ENCODE measurements around the gene SLC39A11.

SLC39A11 gene

GRCh38 chr17:73132085-73132492, 39.6 kb upstream of the SLC39A11 start:
- TF ChIP-seq RAD21 (IDR thresholded peaks at IDR 0.05; ENCODE audit: low read depth) (no peak), FOXM1 (IDR thresholded peaks at IDR 0.05; ENCODE audit: borderline replicate concordance, low read depth) (no peak), USF1 (IDR thresholded peaks at IDR 0.05) (no peak), CREB1 (IDR thresholded peaks at IDR 0.05; ENCODE audit: low read depth) (no peak), TCF12 (IDR thresholded peaks at IDR 0.05; ENCODE audit: low read depth) (no peak), TEAD4 (IDR thresholded peaks at IDR 0.05) (no peak), EGR1 (IDR thresholded peaks at IDR 0.05) (no peak), TAF1 (IDR thresholded peaks at IDR 0.05; ENCODE audit: low read depth) (no peak), YY1 (IDR thresholded peaks at IDR 0.05; ENCODE audit: low read depth) (no peak)

GRCh38 chr17:73130977-73131376, 38.5 kb upstream of the SLC39A11 start:
- TF ChIP-seq USF1 (IDR thresholded peaks at IDR 0.05) (no peak), EGR1 (IDR thresholded peaks at IDR 0.05) (no peak), CREB1 (IDR thresholded peaks at IDR 0.05; ENCODE audit: low read depth) (no peak), YY1 (IDR thresholded peaks at IDR 0.05; ENCODE audit: low read depth) (no peak), TCF12 (IDR thresholded peaks at IDR 0.05; ENCODE audit: low read depth) (no peak), ZBTB7A (IDR thresholded peaks at IDR 0.05; ENCODE audit: low read depth) (no peak), MAX (IDR thresholded peaks at IDR 0.05) (no peak), TAF1 (IDR thresholded peaks at IDR 0.05; ENCODE audit: low read depth) (no peak), RAD21 (IDR thresholded peaks at IDR 0.05; ENCODE audit: low read depth) (no peak), REST (IDR thresholded peaks at IDR 0.05; ENCODE audit: low read depth) (no peak), TEAD4 (IDR thresholded peaks at IDR 0.05) (no peak), NFIC (IDR thresholded peaks at IDR 0.05) (no peak), FOXM1 (IDR thresholded peaks at IDR 0.05; ENCODE audit: borderline replicate concordance, low read depth) (no peak), EP300 (IDR thresholded peaks at IDR 0.05; ENCODE audit: borderline replicate concordance) (no peak), CEBPB (IDR thresholded peaks at IDR 0.05) (no peak)

- TF ChIP-seq CEBPB (IDR thresholded peaks at IDR 0.05): no peak
- no peak for TF ChIP-seq FOXM1 (IDR thresholded peaks at IDR 0.05; ENCODE audit: borderline replicate concordance, low read depth)
- no peak for TF ChIP-seq EGR1 (IDR thresholded peaks at IDR 0.05)
- no peak for TF ChIP-seq EP300 (IDR thresholded peaks at IDR 0.05; ENCODE audit: borderline replicate concordance)
- no peak for TF ChIP-seq TAF1 (IDR thresholded peaks at IDR 0.05; ENCODE audit: low read depth)
- no peak for TF ChIP-seq TEAD4 (IDR thresholded peaks at IDR 0.05)
- no peak for TF ChIP-seq RAD21 (IDR thresholded peaks at IDR 0.05; ENCODE audit: low read depth)
- no peak for TF ChIP-seq YY1 (IDR thresholded peaks at IDR 0.05; ENCODE audit: low read depth)
- TF ChIP-seq TCF12 (IDR thresholded peaks at IDR 0.05; ENCODE audit: low read depth): no peak
- TF ChIP-seq CREB1 (IDR thresholded peaks at IDR 0.05; ENCODE audit: low read depth): no peak
- TF ChIP-seq NFIC (IDR thresholded peaks at IDR 0.05): no peak
- TF ChIP-seq REST (IDR thresholded peaks at IDR 0.05; ENCODE audit: low read depth): no peak
Measured at GRCh38 chr17:73128496-73128895, 36.0 kb upstream of the SLC39A11 start.

GRCh38 chr17:73126716-73127473, 34.4 kb upstream of the SLC39A11 start:
- no peak for TF ChIP-seq YY1 (IDR thresholded peaks at IDR 0.05; ENCODE audit: low read depth)
- no peak for TF ChIP-seq EP300 (IDR thresholded peaks at IDR 0.05; ENCODE audit: borderline replicate concordance)
- TF ChIP-seq CREB1 (IDR thresholded peaks at IDR 0.05; ENCODE audit: low read depth): no peak
- no peak for TF ChIP-seq EGR1 (IDR thresholded peaks at IDR 0.05)

GRCh38 chr17:73123606-73124320, 31.3 kb upstream of the SLC39A11 start:
- no peak for TF ChIP-seq REST (IDR thresholded peaks at IDR 0.05; ENCODE audit: low read depth)
- no peak for TF ChIP-seq EGR1 (IDR thresholded peaks at IDR 0.05)
- no peak for TF ChIP-seq RAD21 (IDR thresholded peaks at IDR 0.05; ENCODE audit: low read depth)
